GM12878 (cell line): ENCODE results near the gene PARP4.
"Not testable (repeated sequence)": the region's sequence is repeated elsewhere in the genome, so short reads cannot be mapped to it uniquely, and the experiment has no call there.

ENCODE experiments used
- MTA3 ChIP-seq: IDR thresholded peaks from 2 replicates; pipeline ENCODE4 v1.6.1; 2012; ENCODE audit warnings: low read length, inconsistent platforms, borderline replicate concordance
- PAX8 ChIP-seq: fragments of 450-650 bp; IDR thresholded peaks from 2 replicates; pipeline ENCODE4 v1.6.1; 2017; ENCODE audit warnings: mild to moderate bottlenecking, moderate library complexity
- POLR2AphosphoS5 ChIP-seq: IDR thresholded peaks from 2 replicates; pipeline ENCODE4 v1.6.1; 2011; ENCODE audit warnings: mild to moderate bottlenecking, low read length, inconsistent platforms

DNA sequence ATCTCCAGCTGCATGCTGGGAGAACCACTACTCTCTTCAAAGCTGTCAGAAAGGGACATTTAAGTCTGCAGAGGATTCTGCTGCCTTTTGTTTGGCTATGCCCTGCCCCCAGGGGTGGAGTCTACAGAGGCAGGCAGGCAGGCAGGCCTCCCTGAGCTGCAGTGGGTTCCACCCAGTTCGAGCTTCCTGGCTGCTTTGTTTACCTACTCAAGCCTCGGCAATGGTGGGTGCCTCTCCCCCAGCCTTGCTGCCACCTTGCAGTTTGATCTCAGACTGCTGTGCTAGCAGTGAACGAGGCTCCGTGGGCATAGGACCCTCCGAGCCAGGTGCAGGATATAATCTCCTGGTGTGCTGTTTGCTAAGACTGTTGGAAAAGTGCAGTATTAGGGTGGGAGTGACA is 41.3 kb upstream of the PARP4 start:
- not testable (repeated sequence) for TF ChIP-seq PAX8, POLR2AphosphoS5, MTA3
